Activated CD8-positive, alpha-beta memory T cell treated with anti-CD3 and anti-CD28 coated beads, Interleukin-2, amount 50 U/mL, for 1 hour (primary cell): ENCODE results near the gene DHX36.

Experiments
- DNase-seq: peaks from one replicate; pipeline ENCODE4 v3.0.0-alpha.2; 2020; ENCODE audit errors: extremely low read depth

Gene DHX36

DNA sequence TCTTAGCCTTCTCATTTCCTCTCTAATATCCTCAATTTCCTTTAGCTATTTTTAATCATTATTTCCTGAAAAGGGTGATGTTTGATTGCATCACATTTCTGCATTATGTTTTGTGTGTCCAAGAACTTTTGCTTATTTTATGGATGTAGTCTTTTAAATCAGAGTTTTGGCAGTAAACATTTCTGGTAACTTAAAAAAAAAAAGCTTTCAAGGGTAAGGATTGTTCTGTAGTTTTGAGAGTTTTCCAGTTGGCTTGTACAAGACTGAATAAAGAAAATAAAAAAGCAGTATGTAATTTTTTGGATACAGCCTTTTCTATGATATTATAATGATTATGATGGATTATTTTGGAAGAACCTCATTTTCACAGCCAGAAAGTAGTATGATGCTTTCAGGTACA is 99.4 kb downstream of the DHX36 start:
- DNase-seq: no peak

DNA sequence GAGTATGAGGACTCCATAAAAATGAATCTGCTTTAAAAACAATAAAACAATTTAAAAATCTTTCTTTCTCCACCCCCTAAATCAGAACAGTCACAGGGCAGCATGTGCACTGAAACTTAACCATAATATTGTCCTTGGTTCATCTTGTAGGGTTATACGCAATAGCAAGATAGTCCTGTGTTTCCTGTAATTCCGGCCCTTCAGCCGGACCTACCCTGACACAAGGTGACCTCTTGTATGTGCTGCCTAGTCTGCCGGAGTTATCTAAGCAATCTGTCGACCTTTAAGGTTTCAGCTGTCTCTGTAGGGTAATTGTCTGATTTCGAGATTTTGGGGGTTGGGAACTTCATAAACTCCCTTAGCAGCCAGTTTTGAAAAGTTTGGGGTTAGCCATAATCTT is 99.9 kb downstream of the DHX36 start:
- no peak for DNase-seq

DNA sequence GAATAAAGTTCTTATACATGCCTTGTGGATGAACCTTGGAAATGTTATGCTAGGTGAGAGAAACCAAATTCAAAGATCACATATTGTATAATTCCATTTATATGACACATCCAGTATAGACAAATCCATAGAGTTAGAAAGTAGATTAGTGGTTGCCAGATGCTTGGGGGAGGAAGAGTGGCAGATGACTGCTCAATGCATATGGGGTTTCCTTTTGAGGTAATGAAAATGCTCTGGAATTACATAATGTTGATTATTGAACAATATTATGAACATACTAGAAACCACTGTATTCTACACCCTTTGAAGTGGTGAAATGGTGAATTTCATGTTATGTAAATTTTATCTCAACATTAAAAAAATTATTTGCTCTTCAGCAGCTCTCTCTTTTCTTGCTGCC is 100.8 kb downstream of the DHX36 start:
- DNase-seq: no peak
